ENCODE data around the gene RFTN1. TPM values are rescaled to one million over a fixed set of nuclear protein-coding genes. Genes with fewer than 3 reads are reported as not detected.

Gene RFTN1
- total and polyA plus RNA-seq, 7 donors = 10.9 to 26.4 (median 22.2) TPM

GRCh38 chr3:16533928-16534574 lies 20.6 kb upstream of the RFTN1 start:
- Histone ChIP-seq H3K4me3 (no peak overlapping the region), H3K36me3 (no peaks in the 10 kb centered on the region), H3K27ac (no peak overlapping the region), H3K4me1 (no peaks in the 10 kb centered on the region), H3K27me3 (no peaks in the 10 kb centered on the region), H3K9me3 (no peaks in the 10 kb centered on the region)
- DNase-seq = no peak
- TF ChIP-seq EP300 (IDR thresholded peaks at IDR 0.05) (no peak), POLR2AphosphoS5 (IDR thresholded peaks at IDR 0.05) (no peak), POLR2A (IDR thresholded peaks at IDR 0.05) (no peak), CTCF (IDR thresholded peaks at IDR 0.05) (no peak)
- intact Hi-C loops (cut with DNase I) = no loop called here
- WGBS, 2 donors = 51 to 79% methylated on average over 5 of the region's 5 CpGs

GRCh38 chr3:16529264-16529663 lies 15.8 kb upstream of the RFTN1 start:
- 59 to 69% methylated on average over 1 of the region's 1 CpG for whole genome bisulfite sequencing, 2 donors
- no peak overlapping the region for H3K4me3 ChIP-seq
- no peak overlapping the region for H3K27ac ChIP-seq
- H3K9me3 ChIP-seq = peaks cover 0 to 1% (median 0%) of the 10 kb centered on the region in 4 donors
- no peak for DNase-seq
- no peaks in the 10 kb centered on the region for H3K4me1 ChIP-seq
- intact Hi-C loops (cut with DNase I) = no loop called here
- TF ChIP-seq EP300 (IDR thresholded peaks at IDR 0.05) (no peak), POLR2A (IDR thresholded peaks at IDR 0.05) (no peak), POLR2AphosphoS5 (IDR thresholded peaks at IDR 0.05) (no peak), CTCF (IDR thresholded peaks at IDR 0.05) (no peak)
- no peaks in the 10 kb centered on the region for H3K36me3 ChIP-seq
- no peaks in the 10 kb centered on the region for H3K27me3 ChIP-seq

- DNase-seq = no peak
Observed at GRCh38 chr3:16528581-16528993, 15.1 kb upstream of the RFTN1 start.

GRCh38 chr3:16528106-16528505 lies 14.6 kb upstream of the RFTN1 start:
- no peak overlapping the region for H3K4me3 ChIP-seq
- no peak overlapping the region for H3K27ac ChIP-seq
- no peak for TF ChIP-seq EP300 (IDR thresholded peaks at IDR 0.05)
- no peak for TF ChIP-seq CTCF (IDR thresholded peaks at IDR 0.05)
- TF ChIP-seq POLR2AphosphoS5 (IDR thresholded peaks at IDR 0.05) = no peak
- TF ChIP-seq POLR2A (IDR thresholded peaks at IDR 0.05) = no peak
- intact Hi-C loops (cut with DNase I) = no loop called here
- no peaks in the 10 kb centered on the region for H3K27me3 ChIP-seq
- peaks cover 0 to 2% (median 0%) of the 10 kb centered on the region in 4 donors for H3K9me3 ChIP-seq
- 89 to 93% methylated on average over 5 of the region's 5 CpGs for WGBS, 2 donors
- H3K4me1 ChIP-seq = no peaks in the 10 kb centered on the region
- H3K36me3 ChIP-seq = no peaks in the 10 kb centered on the region
- no peak for DNase-seq

More at GRCh38 chr3:16528581-16528993, 15.1 kb upstream of the RFTN1 start:
- H3K4me1 ChIP-seq = no peaks in the 10 kb centered on the region
- H3K36me3 ChIP-seq = no peaks in the 10 kb centered on the region
- WGBS, 2 donors = 82 to 88% methylated on average over 4 of the region's 4 CpGs
- intact Hi-C loops (cut with DNase I) = no loop called here
- no peak for TF ChIP-seq EP300 (IDR thresholded peaks at IDR 0.05)
- TF ChIP-seq POLR2AphosphoS5 (IDR thresholded peaks at IDR 0.05) = no peak
- no peak for TF ChIP-seq POLR2A (IDR thresholded peaks at IDR 0.05)
- TF ChIP-seq CTCF (IDR thresholded peaks at IDR 0.05) = no peak
- peaks cover 0 to 2% (median 0%) of the 10 kb centered on the region in 4 donors for H3K9me3 ChIP-seq
- no peaks in the 10 kb centered on the region for H3K27me3 ChIP-seq
- no peak overlapping the region for H3K27ac ChIP-seq
- no peak overlapping the region for H3K4me3 ChIP-seq

- Histone ChIP-seq H3K9me3 (peaks cover 0 to 2% (median 0%) of the 10 kb centered on the region in 4 donors), H3K27ac (no peak overlapping the region), H3K27me3 (no peaks in the 10 kb centered on the region), H3K4me1 (no peaks in the 10 kb centered on the region), H3K4me3 (no peak overlapping the region), H3K36me3 (no peaks in the 10 kb centered on the region)
- WGBS, 2 donors = 90 to 91% methylated on average over 2 of the region's 2 CpGs
- TF ChIP-seq EP300 (IDR thresholded peaks at IDR 0.05) (no peak), POLR2A (IDR thresholded peaks at IDR 0.05) (no peak), POLR2AphosphoS5 (IDR thresholded peaks at IDR 0.05) (no peak), CTCF (IDR thresholded peaks at IDR 0.05) (no peak)
- intact Hi-C loops (cut with DNase I) = no loop called here
- no peak for DNase-seq
Observed at GRCh38 chr3:16524196-16524595, 10.7 kb upstream of the RFTN1 start.

Data from sigmoid colon (tissue), 7 donors.